GM23248 (cell line): Measurements from ENCODE around the gene THEMIS2. TPM values are rescaled to one million over a fixed set of nuclear protein-coding genes. Genes with fewer than 3 reads are reported as not detected.
A peak's percentile ranks its signal among the peaks of the same experiment; 100 is the strongest.

Source experiments
- DNase-seq: peaks from one replicate; pipeline ENCODE4 v3.0.0-alpha.2; 2015
- H2AFZ ChIP-seq: fragments of 200-600 bp; sonication (generic); 2 replicates; pipeline ENCODE4 v1.6.1; 2016; ENCODE audit warnings: antibody characterized with exemption
- H3F3A ChIP-seq: fragments of 200-600 bp; sonication (generic); 2 replicates; pipeline ENCODE4 v1.6.1; 2016; ENCODE audit warnings: mild to moderate bottlenecking, antibody characterized with exemption, mixed run types; ENCODE audit not compliant: insufficient read depth
- H3K27ac ChIP-seq: fragments of 200-600 bp; sonication (generic); 2 replicates; pipeline ENCODE4 v1.5.1; 2016; ENCODE audit warnings: mild to moderate bottlenecking
- H3K27me3 ChIP-seq: fragments of 200-600 bp; sonication (generic); replicated peaks from 2 replicates; pipeline ENCODE4 v1.6.1; 2016; ENCODE audit warnings: mild to moderate bottlenecking; ENCODE audit not compliant: insufficient read depth
- H3K36me3 ChIP-seq: fragments of 200-600 bp; sonication (generic); 2 replicates; pipeline ENCODE4 v1.6.1; 2016; ENCODE audit warnings: low read depth, mild to moderate bottlenecking
- H3K4me1 ChIP-seq: fragments of 200-600 bp; sonication (generic); 2 replicates; pipeline ENCODE4 v1.6.1; 2016; ENCODE audit warnings: mild to moderate bottlenecking; ENCODE audit not compliant: insufficient read depth
- H3K4me2 ChIP-seq: fragments of 200-600 bp; sonication (generic); one replicate; pipeline ENCODE4 v1.6.1; 2016; ENCODE audit warnings: mild to moderate bottlenecking; ENCODE audit not compliant: unreplicated experiment
- H3K4me3 ChIP-seq: fragments of 200-600 bp; sonication (generic); 2 replicates; pipeline ENCODE4 v1.5.1; 2016; ENCODE audit warnings: mild to moderate bottlenecking
- H3K79me2 ChIP-seq: fragments of 200-600 bp; sonication (generic); 2 replicates; pipeline ENCODE4 v1.6.1; 2016; ENCODE audit warnings: mild to moderate bottlenecking; ENCODE audit not compliant: insufficient read depth
- H3K9ac ChIP-seq: fragments of 200-600 bp; sonication (generic); 2 replicates; pipeline ENCODE4 v1.6.1; 2016; ENCODE audit warnings: mild to moderate bottlenecking
- H3K9me2 ChIP-seq: fragments of 200-600 bp; sonication (generic); 2 replicates; pipeline ENCODE4 v1.6.1; 2016; ENCODE audit warnings: mixed run types, mild to moderate bottlenecking, moderate library complexity; ENCODE audit not compliant: insufficient read depth
- H3K9me3 ChIP-seq: fragments of 200-600 bp; sonication (generic); one replicate; pipeline ENCODE4 v1.6.1; 2017; ENCODE audit warnings: low read depth
- H4K20me1 ChIP-seq: fragments of 200-600 bp; sonication (generic); 2 replicates; pipeline ENCODE4 v1.6.0; 2016; ENCODE audit not compliant: insufficient read depth
- EZH2 ChIP-seq: fragments of 200-600 bp; sonication (generic); IDR thresholded peaks from 2 replicates; pipeline ENCODE4 v1.6.1; 2018; ENCODE audit warnings: antibody characterized with exemption, mild to moderate bottlenecking; ENCODE audit not compliant: insufficient read depth, poor library complexity, severe bottlenecking
- WGBS, 2 experiments: methylation state at CpG; one replicate each; pipeline ENCODE4 v1.1.6; 2015 to 2017; ENCODE audit warnings: low lambda C conversion rate in 2 of 2, low coverage in 1 of 2; ENCODE audit errors: missing lambda C conversion rate in 2 of 2; 5-methylcytosine and 5-hydroxymethylcytosine counted together
- in situ Hi-C: fragments of 300-500 bp; cut with MboI; formaldehyde crosslinking; loops from 2 replicates; pipeline ENCODE4 v1.15.0; 2020
- polyA plus RNA-seq: library from polyadenylated mRNA; unstranded; fragments of >200 nt; fragmentation: Nextera tagmentation; extraction: Ambion mirVana; gene quantifications from 2 replicates; pipeline ENCODE4 v1.2.1, GENCODE V29; 2016
- small RNA-seq: library from RNA; depleted of rRNA; stranded (forward); fragments of <200 nt; gene quantifications from one replicate; pipeline ENCODE3, GENCODE V24; 2014; ENCODE audit warnings: low read depth, low replicate concordance
- total RNA-seq: library from RNA; depleted of rRNA; stranded (reverse); fragments of >200 nt; shearing (Covaris generic); gene quantifications from 2 replicates; pipeline ENCODE4 v1.2.3, GENCODE V29; 2014; rRNA removed

Gene THEMIS2
- total and polyA plus RNA-seq, 2 experiments from 2014 or later = 4.4 to 4.5 TPM

GRCh38 chr1:27935721-27936120 is 63.4 kb downstream of the THEMIS2 start:
- H3K9ac ChIP-seq = no peak overlapping the region
- TF ChIP-seq EZH2 = no peak

More at GRCh38 chr1:27935721-27936120, 63.4 kb downstream of the THEMIS2 start:
- H3K9me3 ChIP-seq = no peaks in the 10 kb centered on the region
- H3F3A ChIP-seq = no peaks in the 10 kb centered on the region
- no peak for DNase-seq
- no peaks in the 10 kb centered on the region for H3K9me2 ChIP-seq
- H4K20me1 ChIP-seq = no peaks in the 10 kb centered on the region
- no peak overlapping the region for H3K27ac ChIP-seq
- WGBS, 2 experiments = 71 to 72% methylated on average over 8 of the region's 8 CpGs
- H3K36me3 ChIP-seq = no peaks in the 10 kb centered on the region
- H3K4me1 ChIP-seq = peaks cover 5% of the 10 kb centered on the region; the same call in 1 of the 2 replicates
- H3K4me3 ChIP-seq = no peak overlapping the region
- H2AFZ ChIP-seq = 0 out of 2 replicates have a peak overlapping the region, but pooled peaks have one; percentile 57
- in situ Hi-C loops = no loop called here
- H3K79me2 ChIP-seq = no peaks in the 10 kb centered on the region
- H3K4me2 ChIP-seq = no peak overlapping the region
- H3K27me3 ChIP-seq = no peaks in the 10 kb centered on the region

Small RNAs within 50 kb of the gene (small RNA-seq; reads per million reads assigned to genes)
- not detected for gene RNU6-1245P
- 16.4 reads per million, percentile 87 among the genes with 10 or more reads in this experiment for gene SCARNA1

Other genes starting within 250 kb of the THEMIS2 start
- not detected in 2 replicates for gene FGR, start 237.4 kb upstream of the THEMIS2 start, total RNA-seq
- not detected in 2 replicates for gene FGR, start 237.4 kb upstream of the THEMIS2 start, polyA plus RNA-seq
- 31.9 and 32.1 TPM in 2 replicates for gene IFI6, start 200.4 kb upstream of the THEMIS2 start, total RNA-seq
- 50.2 and 53.5 TPM in 2 replicates for gene IFI6, start 200.4 kb upstream of the THEMIS2 start, polyA plus RNA-seq
- 10.2 and 15.3 TPM in 2 replicates for gene FAM76A, start 146.6 kb upstream of the THEMIS2 start, total RNA-seq
- 6.2 and 6.9 TPM in 2 replicates for gene FAM76A, start 146.6 kb upstream of the THEMIS2 start, polyA plus RNA-seq
- gene STX12, start 99.3 kb upstream of the THEMIS2 start, total RNA-seq = 86.7 and 97.1 TPM in 2 replicates
- gene STX12, start 99.3 kb upstream of the THEMIS2 start, polyA plus RNA-seq = 56.6 and 57.1 TPM in 2 replicates
- 36.4 and 48.3 TPM in 2 replicates for gene PPP1R8, start 41.8 kb upstream of the THEMIS2 start, total RNA-seq
- 7.4 and 7.7 TPM in 2 replicates for gene PPP1R8, start 41.8 kb upstream of the THEMIS2 start, polyA plus RNA-seq
- 32.0 and 39.1 TPM in 2 replicates for gene RPA2, start 42.0 kb downstream of the THEMIS2 start, total RNA-seq
- gene RPA2, start 42.0 kb downstream of the THEMIS2 start, polyA plus RNA-seq = 42.7 and 46.5 TPM in 2 replicates
- gene SMPDL3B, start 62.5 kb downstream of the THEMIS2 start, total RNA-seq = not detected in 2 replicates
- gene SMPDL3B, start 62.5 kb downstream of the THEMIS2 start, polyA plus RNA-seq = not detected in 2 replicates
- 5.0 and 5.4 TPM in 2 replicates for gene XKR8, start 87.4 kb downstream of the THEMIS2 start, total RNA-seq
- 8.9 and 10.0 TPM in 2 replicates for gene XKR8, start 87.4 kb downstream of the THEMIS2 start, polyA plus RNA-seq
- gene EYA3, start 216.1 kb downstream of the THEMIS2 start, total RNA-seq = 16.9 and 19.2 TPM in 2 replicates
- gene EYA3, start 216.1 kb downstream of the THEMIS2 start, polyA plus RNA-seq = 8.6 and 9.1 TPM in 2 replicates